GM21367 (cell line): ENCODE data around the gene ATP6V0E1.
"Not testable (repeated sequence)": the region's sequence is repeated elsewhere in the genome, so short reads cannot be mapped to it uniquely, and the experiment has no call there.

Experiments
- ATAC-seq: cut with Tn5 transposase; IDR thresholded peaks from one replicate; pipeline ENCODE4 v1.9.1; 2021; ENCODE audit not compliant: unreplicated experiment

ATP6V0E1 gene

DNA sequence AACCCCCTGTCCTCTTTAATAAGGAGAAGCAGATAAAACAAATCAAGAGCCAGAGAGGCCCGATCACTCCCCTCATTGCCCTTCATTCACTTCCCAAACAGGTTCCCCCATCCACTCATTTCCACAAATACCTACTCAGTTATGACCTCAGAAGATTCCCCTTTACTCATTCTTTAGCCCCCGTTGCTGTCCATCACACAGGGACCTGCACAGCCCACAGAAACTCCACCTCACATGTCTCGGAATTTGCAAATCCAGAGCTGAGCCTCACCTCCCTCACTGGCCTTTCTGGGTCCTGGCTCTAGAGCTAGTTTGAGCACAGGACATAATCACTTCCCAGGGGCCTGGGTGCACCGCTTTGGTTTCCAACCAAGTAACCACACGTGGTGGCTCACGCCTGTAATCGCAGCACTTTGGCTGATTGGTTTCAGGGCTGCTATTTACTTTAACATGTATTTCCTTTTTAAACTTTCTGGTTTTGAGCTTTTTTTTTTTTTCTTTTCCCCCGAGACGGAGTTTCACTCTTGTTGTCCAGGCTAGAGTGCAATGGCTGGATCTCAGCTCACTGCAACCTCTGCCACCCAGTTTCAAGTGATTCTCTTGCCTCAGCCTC, 17.8 kb downstream of the ATP6V0E1 start:
- ATAC-seq: peak; percentile 66

DNA sequence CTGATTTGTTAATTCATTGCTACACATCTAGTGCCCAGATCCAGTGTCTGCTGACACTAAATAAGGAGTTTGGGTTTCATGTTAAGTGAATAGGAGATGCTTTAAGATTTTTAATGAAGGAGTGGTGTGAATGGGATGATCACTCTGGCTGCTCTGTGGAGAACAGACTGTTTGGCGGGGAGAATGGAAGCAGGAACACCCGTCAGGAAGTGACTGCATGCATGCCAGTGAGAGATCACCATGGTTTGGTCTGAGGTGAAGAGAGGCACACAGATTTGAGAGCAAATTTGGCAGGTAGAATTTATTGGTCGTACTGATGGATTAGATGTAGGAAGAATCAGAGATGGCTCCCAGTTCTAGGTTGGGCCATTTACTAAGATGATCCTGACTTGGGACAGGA, 19.8 kb downstream of the ATP6V0E1 start:
- no peak for ATAC-seq

DNA sequence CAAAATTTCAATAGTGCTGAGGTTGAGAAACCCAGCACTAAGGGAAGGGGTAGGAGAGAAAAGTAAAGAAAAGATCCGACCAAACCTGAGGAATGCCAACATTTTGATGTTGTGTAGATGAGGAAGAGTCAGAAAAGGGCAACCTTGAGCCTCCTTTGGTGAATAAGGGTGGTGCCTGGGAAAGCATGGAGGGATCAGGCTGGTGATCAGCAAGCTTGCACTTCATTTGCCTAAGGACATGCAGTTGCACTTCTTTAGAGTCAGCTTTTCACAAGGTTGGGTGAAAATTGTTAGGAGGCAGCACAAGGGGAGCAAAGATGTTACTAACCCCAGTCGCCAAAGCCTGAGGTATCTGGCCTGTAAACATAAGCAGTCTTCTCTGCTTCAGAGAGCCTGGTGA, 20.4 kb downstream of the ATP6V0E1 start:
- no peak for ATAC-seq

DNA sequence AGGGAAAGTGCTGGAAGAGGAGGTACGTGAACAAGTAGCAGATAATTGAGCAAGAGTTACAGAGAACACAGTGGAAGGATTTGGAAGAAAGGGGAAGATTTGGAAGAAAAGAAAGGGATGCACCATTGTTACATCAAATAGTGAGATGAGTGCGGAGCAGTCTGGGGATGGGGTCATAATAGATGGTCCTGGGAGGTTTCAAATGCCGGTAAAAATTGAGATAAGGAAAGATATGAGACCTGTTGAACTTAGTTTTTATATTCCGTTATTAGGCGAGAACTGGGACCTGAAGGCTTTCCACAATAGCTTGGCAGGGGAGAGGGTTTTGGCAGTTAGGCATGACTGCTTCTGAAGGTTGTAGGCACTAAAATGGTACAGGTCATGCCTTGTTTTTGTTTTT, 20.9 kb downstream of the ATP6V0E1 start:
- ATAC-seq: no peak

DNA sequence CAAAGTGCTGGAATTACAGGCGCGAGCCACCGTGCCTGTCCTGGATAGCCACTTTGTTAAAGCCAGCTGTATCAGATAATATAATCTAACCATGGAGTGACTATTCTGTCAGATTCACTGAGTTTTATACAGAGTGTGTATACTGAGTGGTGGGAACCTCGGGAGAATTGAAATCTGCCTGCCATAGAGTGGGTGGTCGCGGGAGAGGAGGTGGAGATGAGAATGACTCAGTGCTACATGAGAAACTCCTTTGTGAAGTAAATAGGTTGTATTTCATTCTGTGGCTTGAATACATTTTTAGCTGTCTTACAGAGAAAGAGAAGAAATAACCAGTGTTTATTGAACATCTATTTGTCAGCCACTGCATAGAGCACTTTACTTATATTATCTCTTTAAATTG, 26.4 kb downstream of the ATP6V0E1 start:
- no peak for ATAC-seq

DNA sequence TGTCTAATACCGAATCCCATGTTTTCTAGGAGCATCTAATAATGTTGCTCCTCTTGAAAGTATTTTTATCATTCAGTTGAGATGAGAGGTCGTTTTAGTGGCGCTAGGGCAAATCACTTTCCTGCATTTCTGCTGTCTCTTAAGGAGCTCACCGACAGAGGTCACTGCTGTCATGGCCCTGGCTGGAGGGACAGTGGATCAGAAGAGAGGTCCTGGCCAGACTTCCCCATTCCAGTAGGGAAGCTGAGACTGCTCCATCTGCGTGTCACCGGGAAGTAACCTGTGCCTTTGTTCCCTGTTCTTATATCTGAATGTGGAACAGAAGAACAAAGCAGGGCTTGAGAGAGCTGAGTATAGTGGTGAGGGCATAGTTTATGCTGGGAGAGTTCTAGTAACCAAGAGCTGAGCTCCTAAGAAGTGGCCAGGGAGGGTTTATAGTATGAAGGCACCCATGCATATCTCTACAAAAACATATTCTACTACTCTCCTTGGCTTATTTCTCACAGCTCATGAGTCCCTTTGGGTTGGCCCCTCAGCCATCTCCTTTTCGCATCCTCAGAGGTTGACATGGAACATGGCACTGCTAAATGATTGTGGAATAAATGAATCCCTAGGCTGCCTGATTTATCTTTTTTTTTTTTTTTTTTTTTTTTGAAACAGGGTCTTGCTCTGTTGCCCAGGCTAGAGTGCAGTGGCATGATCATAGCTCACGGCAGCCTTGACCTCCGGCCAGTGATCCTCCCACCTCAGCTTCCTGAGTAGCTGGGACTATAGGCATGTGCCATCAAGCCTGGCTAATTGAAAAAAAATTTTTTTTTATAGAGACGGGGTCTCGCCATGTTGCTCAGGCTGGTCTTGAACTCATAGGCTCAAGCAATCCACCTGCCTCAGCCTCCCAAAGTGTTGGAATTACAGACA, 27.2 kb downstream of the ATP6V0E1 start:
- no peak for ATAC-seq

DNA sequence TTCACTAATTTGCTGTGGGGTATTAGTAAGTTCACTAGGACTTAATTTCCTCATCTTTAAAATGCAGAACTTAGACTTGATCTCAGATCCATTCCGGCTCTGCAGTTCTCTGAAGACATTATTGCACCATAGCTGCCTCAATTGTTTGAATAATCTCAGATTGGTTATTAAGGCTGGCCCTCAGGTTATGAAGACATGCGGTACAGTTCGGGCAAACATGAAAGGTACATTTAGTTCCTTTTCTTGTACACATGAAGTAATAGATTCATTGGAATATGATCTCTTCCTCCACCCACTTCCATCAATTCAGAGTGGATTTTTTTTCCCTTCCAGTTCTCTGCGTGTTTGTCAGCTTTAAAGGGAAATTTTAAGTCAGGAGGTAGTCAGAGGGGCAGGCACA, 28.0 kb downstream of the ATP6V0E1 start:
- no peak for ATAC-seq

DNA sequence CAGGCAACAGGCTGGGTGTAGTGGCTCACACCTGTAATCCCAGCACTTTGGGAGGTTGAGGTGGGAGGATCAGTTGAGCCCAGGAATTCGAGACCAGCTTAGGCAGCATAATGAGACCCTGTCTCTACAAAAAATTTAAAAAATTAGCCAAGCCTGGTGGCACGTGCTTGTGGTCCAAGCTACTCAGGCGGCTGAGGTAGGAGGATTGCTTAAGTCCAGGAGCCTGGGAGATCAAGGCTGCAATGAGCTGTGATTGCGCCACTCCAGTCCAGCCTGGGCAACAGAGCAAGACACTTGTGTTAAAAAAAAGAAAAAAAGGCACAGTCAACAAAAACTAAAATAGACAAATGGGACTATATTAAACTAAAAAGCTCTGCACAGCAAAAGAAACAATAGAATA, 29.3 kb downstream of the ATP6V0E1 start:
- no peak for ATAC-seq

DNA sequence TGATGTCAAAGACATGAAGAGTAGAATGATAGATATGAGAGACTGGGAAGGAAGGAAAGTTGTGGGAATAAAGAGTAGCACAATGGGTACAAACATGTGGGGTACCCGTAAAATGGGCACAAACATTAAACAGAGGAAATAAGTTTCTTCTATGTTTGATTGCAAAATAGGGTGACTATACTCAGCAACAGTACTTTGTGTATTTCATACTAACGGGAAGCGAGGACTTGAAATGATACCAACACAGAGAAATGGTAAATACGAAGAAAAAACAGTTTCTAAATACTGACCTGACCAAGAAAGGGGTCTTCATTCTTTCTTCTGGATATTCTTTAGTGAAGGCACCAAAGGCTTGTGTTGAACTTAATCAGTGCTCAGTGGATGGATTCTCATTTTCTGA, 31.1 kb downstream of the ATP6V0E1 start:
- ATAC-seq: no peak

DNA sequence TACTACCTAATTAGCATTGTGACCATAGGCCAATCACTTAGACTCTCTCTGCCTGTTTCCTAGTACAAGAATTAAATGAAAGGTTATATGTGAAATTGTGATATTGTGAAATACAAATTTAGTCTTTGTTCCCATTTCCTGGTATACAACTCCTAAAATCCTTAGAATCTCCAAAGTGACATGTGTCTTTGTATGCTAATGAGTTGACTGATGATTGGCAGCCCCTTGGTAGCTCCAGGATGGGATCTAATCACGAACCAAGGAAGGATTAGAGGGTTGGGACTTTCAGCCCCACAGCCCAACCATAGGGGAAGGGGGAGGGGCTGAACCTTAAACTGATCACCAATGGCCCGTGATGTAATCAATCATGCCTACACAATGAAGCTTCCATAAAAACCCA, 31.6 kb downstream of the ATP6V0E1 start:
- ATAC-seq: no peak

DNA sequence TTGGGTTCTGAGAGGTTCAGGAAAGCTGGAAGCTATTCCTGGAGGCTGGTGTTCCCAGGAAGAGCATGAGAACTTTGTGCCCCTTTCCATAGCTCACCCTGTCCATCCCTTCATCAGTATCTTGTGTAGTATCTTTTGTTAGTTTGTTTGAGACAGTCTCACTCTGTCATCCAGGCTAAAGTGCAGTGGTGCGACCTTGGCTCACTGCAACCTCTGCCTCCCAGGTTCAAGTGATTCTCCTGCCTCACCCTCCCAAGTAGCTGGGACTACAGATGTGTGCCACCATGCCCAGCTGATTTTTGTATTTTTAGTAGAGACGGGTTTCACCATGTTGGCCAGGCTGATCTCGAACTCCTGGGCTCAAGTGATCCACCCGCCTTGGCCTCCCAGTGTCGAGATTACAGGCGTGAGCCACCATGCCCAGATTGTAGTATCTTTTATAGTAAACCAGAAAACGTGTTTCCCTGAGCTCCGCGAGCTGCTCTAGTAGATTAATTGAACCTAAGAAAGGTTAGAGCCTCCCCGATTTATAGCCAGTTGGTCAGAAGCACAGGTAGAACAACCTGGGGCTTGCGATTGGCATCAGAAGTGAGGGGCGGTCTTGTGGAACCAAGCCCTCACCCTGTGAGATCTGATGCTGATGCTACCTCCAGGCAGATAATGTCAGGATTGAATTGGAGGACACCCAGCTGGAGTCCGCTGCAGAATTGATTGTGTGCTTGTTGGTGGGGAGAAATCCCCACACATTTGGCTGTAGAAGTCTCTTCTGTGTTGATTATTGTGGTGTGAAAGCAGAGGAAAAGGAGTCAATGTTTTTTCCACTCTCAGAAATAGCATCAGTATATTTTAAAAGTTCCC, 32.3 kb downstream of the ATP6V0E1 start:
- no peak for ATAC-seq

DNA sequence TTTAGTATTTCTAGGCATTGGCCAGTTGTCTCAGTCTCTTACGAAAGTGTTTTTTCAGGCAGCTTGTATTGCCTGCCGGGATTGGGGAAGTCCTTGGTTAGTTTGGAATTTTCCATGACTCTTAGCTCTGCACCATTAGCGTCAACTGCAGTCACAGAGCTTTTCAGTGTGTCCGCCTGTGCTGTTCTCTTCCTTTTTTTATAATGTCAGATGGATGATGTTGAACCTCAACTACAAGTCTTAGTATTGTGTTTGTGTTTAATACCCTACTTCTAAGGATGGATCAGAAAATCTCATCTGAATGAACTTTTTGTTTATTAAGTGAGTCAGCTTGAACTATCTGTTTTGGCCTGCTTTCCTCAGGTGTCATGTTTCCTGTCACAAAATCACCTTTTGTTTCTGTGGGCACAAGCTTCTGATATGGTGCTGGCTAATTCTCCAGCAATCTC, 33.1 kb downstream of the ATP6V0E1 start:
- ATAC-seq: no peak

DNA sequence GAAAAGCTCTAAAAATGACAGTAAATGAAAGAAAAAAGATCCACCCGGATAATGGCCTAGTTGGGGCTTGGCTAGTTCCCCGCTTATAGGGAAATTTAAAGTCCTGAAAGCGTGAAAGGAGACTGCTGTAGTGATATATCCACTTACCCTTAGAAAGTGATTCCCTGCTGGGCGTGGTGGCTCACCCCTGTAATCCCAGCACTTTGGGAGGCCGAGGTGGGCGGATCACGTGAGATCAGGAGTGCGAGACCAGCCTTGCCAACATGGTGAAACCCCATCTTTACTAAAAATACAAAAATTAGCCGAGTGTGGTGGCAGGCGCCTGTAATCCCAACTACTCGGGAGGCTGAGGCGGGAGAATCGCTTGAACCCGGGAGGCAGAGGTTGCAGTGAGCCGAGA, 33.5 kb downstream of the ATP6V0E1 start:
- not testable (repeated sequence) for ATAC-seq

DNA sequence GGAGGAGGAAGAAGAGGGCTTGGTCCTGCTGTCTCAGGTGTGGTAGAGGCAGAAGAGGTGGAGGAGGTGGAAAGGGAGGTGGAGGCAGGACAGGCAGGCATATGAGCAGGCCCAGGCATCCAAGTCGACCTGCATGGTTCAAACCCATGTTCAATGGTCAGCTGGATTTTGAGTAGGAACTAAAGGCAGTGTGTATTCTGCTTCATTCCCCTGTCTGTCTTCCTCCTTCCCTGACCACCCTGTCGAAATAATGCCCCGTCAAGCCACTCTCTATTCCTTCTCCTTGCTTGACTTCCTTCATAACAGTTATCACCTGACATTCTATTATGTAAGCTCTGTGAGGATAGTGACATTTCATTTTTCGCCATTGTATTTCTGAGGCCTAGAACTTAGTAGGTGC, 34.8 kb downstream of the ATP6V0E1 start:
- no peak for ATAC-seq

DNA sequence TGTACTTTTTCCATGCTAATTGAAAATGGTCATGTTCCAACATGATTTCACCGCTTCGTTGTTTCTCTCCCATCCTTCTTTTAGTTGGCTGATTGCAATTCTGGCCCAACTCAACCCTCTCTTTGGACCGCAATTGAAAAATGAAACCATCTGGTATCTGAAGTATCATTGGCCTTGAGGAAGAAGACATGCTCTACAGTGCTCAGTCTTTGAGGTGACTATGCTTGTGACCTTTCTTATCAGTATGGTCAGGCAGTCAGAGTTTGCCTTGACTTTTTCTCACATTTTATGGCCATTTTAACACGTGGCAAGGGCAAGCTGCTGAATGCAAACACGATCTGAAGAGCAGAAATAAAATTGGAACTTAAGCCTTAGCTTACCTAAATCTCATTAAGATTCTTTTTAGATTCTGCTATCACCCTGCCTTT, 36.6 kb downstream of the ATP6V0E1 start:
- ATAC-seq: no peak

DNA sequence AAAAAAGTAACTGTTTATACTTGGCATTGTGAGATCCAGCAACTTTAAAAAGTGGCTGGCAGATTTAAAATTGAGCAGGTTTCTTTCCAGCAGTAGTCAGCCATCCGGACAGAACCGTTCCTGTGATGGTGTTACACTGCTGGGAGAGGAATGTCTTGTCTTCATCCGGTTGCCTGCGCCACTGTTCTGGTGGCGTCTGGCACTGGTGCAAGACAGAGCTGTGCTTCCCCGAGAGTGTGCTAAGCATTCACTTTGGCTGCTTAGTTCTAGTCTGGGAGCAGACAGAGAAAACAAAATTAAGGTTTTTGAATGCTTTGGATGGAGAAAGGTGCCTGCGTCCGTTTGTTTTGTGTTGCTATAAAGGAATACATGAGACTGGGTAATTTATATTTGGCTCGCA, 37.1 kb downstream of the ATP6V0E1 start:
- ATAC-seq: no peak

DNA sequence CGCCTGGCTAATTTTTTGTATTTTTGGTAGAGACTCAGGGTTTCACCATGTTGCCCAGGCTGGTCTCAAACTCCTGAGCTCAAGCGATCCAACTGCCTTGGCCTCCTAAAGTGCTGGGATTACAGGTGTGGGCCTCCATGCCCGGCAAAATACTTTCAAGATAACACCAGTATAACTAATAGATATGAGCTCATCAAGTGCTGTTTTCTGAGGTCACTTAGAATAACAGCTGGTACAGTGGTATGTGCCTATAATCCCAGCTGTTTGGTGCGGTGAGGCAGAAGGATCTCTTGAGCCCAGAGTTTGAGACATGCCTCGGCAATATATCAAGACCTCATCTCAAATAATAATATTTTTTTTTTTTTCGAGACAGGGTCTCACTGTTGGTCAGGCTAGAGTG, 42.1 kb downstream of the ATP6V0E1 start:
- no peak for ATAC-seq

DNA sequence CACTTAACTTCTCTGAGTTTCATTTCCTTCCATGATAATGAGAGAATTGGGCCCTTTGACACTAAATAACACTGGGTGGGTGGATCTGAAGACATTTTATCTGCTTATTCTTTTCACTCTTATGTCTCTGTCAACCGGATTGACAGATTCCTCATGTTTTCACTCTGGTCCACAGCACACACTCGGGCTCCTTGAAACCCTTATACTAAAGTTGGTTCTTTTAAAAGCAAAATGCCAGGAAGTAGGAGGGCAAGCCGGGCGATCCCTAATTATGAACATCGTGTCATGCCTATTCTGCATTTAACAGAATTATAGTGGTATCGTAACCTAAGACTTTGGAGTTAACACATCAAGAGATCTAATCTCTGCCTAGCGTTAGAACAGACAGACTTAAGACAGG, 44.3 kb downstream of the ATP6V0E1 start:
- no peak for ATAC-seq

DNA sequence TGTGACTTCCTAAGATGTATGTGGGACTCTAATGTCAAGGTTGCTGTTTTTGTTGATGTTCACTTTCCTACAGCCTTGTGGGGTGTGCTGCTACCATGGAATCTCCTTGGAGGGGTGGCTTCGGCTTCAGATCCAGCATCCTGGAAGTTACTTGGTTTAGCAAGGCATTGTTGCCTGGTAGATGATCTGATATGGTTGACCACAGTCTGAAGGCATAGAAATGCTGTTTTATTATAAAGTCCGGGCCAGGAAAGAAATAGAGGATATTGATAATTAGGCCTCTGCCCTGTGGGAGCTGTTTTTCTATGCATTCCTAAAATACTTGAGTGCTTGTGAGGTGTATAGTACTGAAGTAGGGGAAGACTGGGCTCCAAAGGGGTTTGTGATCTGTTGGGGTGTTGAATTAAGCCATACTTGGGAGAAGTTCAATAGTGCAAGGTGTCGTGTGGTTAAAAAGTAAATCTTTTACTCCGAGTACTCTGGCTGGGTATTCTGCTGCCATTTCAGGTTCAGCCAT, 45.3 kb downstream of the ATP6V0E1 start:
- no peak for ATAC-seq

DNA sequence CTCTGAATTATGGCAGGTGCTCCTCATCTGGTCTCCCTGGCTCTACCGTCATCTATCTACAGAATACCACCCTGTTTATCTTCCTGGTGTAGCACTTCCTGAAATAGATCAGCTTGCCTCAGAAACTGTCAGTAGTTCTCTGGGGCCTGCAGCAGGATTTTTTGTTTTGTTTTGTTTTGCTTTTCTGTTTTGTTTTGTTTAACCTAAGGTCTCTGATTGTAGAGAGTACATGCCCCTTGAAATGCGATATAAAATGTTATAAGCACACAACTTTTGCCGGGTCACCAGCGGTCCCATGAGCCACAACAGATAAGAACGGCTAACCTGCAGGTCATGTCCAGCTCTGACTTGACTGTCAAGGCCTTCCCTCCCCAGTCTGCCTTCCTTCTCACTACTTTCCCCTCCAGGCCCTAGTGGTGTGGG, 45.9 kb downstream of the ATP6V0E1 start:
- ATAC-seq: no peak

DNA sequence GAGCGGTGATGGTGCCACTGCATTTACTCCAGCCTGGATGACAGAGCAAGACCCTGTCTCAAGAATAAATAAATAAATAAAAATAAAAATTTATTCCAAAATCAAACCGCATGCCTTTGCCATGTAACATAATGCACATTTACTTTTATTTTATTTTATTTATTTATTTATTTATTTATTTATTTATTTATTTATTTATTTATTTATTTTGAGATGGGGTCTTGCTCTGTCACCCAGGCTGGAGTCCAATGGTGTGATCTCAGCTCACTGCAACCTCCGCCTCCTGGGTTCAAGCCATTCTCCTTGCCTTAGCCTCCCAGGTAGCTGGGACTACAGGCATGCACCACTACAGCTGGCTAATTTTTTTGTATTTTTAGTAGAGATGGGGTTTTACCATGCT, 48.5 kb downstream of the ATP6V0E1 start:
- not testable (repeated sequence) for ATAC-seq
